Activated T-helper 1 cell treated with anti-CD3 and anti-CD28 coated beads, Interleukin-2, amount 50 U/mL, for 16 hours (primary cell): ENCODE measurements around the gene LZTR1.

Experiments used
- DNase-seq, 2 donors: peaks; one replicate each; pipeline ENCODE4 v3.0.0-alpha.2; 2020; ENCODE audit warnings: low read depth in 1 of 2, low spot score in 1 of 2

The LZTR1 gene

GRCh38 chr22:20980523-20980922, 1.6 kb upstream of the LZTR1 start:
- DNase-seq: no peak

GRCh38 chr22:20980938-20981722, 967 bp upstream of the LZTR1 start:
- DNase-seq: no peak

- DNase-seq: no peak
Observed at GRCh38 chr22:20982563-20982882, 426 bp downstream of the LZTR1 start.

- no peak for DNase-seq
Observed at GRCh38 chr22:20983081-20983771, 1.1 kb downstream of the LZTR1 start.

GRCh38 chr22:20985720-20986119, 3.6 kb downstream of the LZTR1 start:
- DNase-seq: no peak

GRCh38 chr22:20986365-20986764, 4.3 kb downstream of the LZTR1 start:
- DNase-seq: no peak

- no peak for DNase-seq
Observed at GRCh38 chr22:20987375-20987774, 5.3 kb downstream of the LZTR1 start.

GRCh38 chr22:20988573-20989322, 6.7 kb downstream of the LZTR1 start:
- no peak for DNase-seq

- no peak for DNase-seq
Observed at GRCh38 chr22:20989323-20990138, 7.4 kb downstream of the LZTR1 start.

- DNase-seq: no peak
Observed at GRCh38 chr22:20990184-20991180, 8.4 kb downstream of the LZTR1 start.

- DNase-seq: no peak
Observed at GRCh38 chr22:20991252-20992055, 9.4 kb downstream of the LZTR1 start.

GRCh38 chr22:20992056-20992442, 10.0 kb downstream of the LZTR1 start:
- no peak for DNase-seq

- DNase-seq: no peak
Observed at GRCh38 chr22:20992456-20993303, 10.6 kb downstream of the LZTR1 start.

- DNase-seq: no peak
Observed at GRCh38 chr22:20993304-20994127, 11.4 kb downstream of the LZTR1 start.

GRCh38 chr22:20994128-20994901, 12.2 kb downstream of the LZTR1 start:
- no peak for DNase-seq

- no peak for DNase-seq
Observed at GRCh38 chr22:20994902-20995241, 12.8 kb downstream of the LZTR1 start.
